ENCODE results near the gene CAMSAP1.

Gene CAMSAP1

DNA sequence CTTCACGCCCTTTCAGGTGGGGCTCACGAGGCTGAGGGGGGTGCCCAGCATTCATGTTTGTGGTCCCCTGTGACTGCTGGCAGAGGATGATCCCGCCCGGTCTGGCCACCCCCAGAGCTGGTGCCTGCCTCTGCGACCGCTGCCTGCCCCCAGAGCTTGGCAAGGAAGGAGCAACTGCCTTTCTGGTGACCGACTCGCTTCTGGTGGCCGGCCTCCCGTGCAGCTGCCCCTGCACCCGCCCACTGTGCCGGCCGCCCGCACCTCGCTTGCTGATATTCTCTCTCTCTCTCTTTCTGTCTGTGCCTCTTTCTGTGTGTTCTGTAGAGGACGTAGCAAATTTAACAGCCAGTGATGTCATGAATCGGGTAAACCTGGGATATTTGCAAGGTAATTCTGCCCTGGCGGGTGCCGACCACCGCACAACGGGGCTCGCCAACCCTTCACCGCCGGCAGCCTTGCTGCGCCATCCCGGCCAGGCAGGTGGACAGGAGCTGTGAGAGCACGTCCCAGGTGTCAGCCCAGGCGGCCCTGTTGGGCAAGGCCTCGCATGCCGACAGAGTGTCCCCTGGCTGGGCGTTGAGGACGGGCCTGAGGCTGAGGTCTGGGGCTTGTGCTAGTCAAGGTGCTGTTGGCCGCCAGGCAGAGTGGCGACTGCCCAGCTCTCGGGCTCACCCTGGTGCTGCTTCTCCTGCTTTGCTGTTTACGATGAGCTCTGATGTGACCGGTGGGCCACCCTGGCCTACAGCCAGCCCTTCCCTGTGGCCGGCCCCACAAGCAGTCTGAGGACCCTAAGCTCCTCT lies 119.4 kb downstream of the CAMSAP1 start:
- no peak for DNase-seq

DNA sequence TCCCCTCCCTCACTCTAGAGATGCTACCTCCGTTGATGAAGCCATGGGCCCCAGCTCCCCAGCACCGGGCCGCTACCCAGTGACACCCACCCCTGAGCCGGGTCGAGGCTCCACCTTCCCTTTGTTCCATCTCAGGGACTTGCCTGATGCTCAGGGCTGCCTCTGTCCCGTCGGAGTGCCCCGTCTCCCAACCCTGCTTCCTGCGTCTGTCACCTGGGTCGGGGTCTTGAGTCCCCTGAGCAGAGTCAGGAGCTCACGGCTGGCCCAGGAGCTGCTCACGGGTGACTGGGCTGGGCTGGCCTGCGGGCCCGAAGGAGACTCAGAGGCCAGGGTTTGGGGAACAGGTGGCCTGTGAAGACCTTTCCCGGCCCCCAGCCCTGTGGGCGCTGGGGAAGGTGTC lies 120.0 kb downstream of the CAMSAP1 start:
- DNase-seq, result no peak

DNA sequence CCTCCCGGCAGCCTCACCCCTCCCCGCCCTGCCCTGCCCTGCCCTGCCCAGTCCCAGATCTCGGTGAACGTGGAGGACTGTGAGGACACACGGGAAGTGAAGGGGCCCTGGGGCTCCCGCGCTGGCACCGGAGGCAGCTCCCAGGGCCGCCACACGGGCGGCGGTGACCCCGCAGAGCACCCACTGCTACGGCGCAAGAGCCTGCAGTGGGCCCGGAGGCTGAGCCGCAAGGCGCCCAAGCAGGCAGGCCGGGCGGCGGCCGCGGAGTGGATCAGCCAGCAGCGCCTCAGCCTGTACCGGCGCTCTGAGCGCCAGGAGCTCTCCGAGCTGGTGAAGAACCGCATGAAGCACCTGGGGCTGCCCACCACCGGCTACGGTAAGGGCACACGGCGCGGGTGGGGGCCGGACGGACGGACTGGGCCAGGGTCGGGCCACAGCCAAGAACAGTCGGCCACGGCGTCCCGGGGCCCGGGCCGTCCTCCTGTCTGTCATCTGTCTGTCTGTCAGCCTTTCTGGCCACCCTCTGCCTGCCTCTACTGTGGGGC lies 121.1 kb downstream of the CAMSAP1 start:
- DNase-seq, result no peak

DNA sequence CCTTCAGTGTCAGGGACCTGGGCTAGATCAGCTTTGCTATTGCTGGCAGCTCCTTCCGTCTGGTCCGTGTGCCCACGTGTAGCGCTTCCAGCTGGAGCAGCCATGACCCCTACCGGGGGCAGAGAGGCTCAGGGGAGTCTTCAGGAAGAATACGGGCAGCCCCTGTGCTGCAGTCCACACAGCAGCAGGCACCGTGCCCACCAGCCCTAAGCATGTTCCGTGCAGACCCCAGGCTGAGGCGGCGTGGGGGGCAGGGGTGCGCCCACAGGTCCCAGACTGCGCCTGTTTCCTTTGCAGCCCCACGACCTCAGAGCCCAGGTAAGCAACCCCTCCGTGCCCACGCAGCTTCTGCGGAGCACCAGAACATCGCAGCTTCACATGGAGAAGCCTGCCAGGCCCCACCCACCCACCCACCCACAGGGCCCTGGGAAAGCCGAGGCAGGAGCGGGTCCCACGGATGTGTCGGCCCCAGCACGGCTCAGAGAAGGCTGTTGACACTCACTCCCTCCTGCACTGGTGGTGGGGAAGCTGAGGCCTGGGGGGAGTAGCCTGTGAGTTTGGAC lies 122.3 kb downstream of the CAMSAP1 start:
- no peak for DNase-seq

DNA sequence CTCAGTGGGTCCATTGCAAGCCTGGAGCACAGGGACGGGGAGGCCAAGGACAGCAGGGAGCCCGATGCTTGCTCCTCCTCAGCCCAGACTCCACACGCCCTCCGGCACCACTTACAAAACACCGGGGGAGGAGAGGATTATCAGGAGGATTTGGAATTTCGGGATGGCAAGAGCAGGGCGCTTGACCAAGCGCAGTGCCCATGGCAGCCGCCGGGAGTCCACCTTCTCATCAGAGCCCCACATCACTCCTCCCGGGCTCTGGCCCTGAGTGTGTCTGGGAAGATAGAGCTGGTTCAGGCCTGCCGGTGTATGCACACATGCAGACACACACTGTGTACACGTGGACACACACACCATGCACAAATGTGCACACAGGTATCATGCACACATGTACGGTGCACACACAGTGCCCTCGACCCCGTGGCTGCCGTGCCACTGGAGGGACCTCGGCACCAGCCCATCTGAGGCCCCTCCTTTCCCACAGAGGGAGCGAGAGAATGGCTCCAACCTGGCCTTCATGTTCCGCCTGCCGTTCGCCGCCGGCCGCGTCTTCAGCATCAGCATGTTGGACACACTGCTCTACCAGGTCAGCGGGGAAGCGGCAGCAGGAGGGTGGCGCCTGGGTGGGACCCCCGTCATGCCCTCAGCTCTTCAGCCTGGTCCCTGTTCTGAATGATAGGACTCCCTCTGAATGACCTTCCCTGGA lies 123.7 kb downstream of the CAMSAP1 start:
- DNase-seq, result no peak

DNA sequence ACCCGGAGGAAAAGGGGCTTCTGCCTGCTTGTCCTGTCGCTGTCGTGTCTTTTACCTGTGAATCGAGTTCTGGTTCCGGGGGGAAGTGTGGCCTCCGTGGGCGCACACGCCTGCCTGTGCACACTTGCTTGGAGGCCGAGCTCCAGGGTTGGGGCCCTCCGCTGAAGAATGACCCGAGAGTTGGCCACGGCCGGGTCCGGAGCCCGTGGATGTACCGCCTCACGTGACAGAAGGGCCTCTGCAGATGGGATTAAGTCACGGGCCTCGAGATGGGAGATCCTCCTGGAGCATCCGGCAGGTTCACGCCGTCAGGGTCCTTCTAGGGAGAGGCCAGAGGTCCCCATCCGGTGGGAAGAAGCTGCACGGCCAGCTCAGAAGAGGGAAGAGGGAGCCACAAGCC lies 124.4 kb downstream of the CAMSAP1 start:
- no peak for DNase-seq

DNA sequence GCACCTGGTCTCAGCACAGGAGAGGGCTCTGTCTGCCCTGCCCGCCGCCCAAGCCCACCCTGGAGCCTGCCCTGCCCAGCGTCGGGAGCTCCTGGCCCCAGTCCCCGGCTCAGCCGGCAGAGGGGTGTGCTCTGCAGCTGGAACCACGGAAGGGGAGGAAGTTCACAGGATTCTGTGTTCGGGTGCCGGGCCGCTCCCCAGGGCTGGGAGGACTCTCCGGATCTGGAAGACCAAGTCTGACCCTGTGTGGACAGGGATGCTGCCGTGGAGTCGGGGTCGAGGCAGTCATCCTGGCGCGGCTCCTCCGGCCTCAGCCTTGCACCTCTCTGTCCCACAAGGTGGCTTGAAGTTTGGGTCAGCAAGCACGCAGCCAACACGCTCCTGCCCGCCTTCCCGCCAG lies 126.7 kb downstream of the CAMSAP1 start:
- no peak for DNase-seq

DNA sequence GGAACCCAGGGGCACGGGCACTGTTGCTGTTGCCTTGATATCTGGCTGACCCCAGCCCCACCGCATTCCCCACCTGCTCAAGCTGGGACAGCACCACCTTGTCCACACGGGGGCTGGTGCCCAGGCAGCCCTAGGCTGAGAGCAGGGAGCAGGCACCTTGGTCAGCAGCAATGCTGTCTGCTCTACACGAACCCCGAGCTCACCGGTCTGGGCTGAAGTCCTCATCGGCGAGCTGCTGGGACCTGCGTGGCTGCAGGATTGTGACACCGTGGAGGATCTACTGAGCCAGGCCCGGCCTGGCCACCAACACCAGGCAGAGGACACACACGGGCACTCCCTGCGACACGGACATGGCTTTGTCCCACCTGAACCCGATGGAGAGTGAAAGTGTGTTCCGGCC lies 127.3 kb downstream of the CAMSAP1 start:
- no peak for DNase-seq

DNA sequence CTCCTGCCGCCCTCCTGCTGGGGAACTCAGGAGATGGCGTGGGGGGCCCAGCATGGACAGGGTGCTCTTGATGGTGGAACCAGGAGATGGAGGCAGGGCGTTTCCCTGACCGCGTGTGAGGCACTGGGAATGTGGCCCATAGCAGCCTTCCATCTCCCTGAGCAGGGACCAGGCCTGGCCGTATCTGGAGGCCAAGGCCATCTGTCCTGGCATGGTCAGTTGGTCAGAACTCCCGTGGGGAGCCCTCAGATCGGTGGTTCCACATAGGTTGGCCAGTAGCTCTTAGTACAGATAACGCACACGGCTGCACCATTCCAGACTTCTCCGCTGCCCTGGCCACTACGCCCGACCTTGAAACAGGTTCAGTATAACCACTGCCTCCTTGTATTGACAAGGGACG lies 127.8 kb downstream of the CAMSAP1 start:
- DNase-seq, result no peak

DNA sequence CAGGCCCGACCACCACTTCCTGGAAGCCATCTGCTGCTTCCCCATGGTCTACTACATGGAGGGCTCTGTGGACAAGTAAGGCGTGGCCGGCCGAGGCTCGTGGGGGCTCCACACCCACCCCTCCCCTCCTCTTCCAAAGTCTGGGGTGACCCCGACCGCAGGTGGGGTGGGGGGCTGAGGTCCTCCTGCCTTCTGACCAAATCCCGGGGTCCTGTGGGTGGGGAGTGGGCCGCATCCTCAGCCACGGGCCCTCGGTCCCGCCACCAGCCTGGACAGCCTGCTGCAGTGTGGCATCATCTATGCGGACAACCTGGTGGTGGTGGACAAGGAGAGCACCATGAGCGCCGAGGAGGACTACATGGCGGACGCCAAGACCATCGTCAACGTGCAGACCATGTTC lies 128.9 kb downstream of the CAMSAP1 start:
- DNase-seq, result no peak

DNA sequence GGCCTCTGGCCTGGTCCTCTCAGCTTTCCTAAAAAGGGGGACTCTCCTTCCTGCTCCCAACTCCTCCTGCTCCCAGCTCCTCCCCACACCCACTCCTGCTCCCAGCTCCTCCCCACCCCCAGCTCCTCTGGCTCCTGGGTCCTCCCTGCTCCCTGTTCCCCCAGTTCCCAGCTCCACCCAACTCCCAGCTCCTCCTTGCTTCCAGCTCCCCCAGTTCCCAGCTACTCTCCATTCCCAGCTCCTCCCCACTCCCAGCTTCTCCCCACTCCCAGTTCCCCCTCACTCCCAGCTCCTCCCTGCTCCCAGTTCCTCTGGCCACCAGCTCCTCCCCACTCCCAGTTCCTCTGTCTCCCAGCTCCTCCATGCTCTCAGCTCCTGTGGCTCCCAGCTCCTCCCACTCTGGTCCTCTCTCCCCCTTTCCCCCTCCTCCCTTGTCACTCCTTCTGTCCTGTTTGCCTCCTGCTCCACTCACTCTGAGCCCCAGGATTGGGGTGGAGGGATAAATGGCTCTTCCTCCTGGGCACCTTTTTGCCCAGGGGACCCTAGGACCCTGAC lies 129.6 kb downstream of the CAMSAP1 start:
- DNase-seq, result no peak

DNA sequence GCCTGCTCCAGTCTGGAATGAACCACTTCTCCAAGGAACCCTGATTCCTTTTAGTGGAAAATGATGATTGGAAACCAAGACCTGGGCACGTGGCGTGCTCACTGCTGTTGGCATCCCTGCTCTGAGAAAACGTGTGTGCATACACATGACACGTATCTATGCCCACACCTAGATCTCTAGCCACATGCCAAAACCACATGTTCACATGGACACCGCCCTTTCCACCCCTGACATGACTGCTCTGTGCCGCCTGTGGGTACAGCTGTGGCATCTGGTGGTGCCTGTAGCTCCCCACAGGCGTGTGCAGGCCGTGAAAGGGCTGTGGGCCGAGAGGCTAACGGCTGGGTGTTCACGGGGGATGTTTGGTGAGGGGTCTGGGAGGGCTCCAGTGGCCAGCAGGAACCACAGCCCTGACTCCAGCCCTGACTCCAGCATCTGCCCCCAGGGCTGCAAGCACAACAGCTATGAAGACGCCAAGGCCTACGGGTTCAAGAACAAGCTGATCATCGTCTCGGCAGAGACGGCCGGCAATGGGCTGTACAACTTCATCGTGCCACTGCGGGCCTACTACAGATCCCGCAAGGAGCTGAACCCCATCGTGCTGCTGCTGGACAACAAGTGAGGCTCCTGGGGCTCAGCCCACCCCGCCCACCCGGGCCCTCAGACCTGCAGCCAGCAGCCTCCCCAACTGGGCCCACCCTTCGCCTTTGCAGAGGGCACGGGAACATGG lies 130.3 kb downstream of the CAMSAP1 start:
- DNase-seq, result no peak

DNA sequence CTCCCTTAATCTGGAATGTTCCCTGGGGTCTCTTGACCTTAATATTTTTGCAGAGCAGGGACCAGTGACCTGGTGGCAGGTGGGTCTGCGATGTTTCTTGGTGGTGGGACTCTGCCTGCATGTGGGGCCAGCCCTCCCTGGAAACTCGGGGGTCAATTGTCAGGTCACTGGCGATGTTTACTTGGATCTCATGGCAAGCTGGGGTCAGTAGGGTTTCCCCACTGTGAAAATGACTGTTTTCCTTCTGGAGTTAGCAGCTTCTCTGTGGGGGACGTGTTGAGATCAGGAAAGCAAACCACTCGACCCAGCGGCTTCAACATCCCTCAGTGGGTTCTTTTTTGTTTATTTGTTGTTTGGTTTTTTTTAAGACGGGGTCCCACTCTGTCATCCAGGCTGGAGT lies 131.4 kb downstream of the CAMSAP1 start:
- DNase-seq, result no peak

DNA sequence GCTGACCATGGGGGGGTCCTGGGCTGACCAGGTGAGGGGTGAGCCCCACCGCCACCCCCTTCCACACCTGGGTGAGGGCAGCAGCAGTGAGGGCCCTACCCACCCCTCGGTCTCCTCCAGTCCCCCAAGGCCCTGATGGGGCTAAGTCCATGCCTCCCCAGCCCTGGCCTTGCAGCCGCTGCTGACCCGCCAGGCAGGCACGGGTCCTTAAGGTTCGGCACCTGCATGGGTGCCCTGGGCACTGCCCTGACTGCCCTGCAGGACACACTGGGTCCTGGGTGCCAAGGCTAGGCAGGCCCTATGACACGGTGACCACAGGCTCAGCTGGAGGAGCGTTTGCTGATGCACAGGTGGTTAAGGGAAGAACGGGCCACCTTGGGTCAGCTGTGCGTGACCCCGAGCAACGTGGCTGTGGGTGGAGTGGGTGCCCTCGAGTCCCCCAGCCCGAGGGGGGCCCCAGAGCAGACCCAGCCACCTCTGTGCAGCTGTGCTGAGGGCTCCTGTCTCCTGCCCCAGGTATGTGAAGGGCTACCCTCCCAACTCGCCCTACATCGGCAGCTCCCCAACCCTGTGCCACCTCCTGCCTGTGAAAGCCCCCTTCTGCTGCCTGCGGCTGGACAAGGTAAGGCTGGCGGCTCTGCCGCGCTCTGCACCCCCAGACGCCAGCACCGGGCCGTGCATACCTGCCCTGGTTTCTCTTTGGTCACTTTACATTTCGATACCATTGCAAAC lies 132.4 kb downstream of the CAMSAP1 start:
- DNase-seq, result no peak

DNA sequence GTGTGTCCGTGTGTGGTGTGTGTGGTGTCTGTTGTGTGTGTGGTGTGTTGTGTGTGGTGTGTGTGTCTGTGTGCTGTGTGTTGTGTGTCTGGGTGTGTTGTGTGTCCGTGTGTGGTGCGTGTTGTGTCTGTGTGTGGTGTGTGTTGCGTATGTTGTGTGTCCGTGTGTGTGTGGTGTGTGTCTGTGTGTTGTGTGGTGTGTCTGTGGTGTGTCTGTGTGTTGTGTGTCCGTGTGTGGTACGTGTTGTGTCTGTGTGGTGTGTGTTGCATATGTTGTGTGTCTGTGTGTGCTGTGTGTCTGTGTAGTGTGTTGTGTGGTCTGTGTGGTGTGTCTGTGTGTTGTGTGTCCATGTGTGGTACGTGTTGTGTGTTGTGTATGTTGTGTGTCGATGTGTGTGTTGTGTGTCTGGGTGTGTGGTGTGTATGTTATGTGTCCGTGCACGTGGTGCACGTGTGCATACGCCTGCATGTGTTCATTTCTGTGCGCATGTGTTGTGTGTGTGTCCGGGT lies 133.1 kb downstream of the CAMSAP1 start:
- no peak for DNase-seq

DNA sequence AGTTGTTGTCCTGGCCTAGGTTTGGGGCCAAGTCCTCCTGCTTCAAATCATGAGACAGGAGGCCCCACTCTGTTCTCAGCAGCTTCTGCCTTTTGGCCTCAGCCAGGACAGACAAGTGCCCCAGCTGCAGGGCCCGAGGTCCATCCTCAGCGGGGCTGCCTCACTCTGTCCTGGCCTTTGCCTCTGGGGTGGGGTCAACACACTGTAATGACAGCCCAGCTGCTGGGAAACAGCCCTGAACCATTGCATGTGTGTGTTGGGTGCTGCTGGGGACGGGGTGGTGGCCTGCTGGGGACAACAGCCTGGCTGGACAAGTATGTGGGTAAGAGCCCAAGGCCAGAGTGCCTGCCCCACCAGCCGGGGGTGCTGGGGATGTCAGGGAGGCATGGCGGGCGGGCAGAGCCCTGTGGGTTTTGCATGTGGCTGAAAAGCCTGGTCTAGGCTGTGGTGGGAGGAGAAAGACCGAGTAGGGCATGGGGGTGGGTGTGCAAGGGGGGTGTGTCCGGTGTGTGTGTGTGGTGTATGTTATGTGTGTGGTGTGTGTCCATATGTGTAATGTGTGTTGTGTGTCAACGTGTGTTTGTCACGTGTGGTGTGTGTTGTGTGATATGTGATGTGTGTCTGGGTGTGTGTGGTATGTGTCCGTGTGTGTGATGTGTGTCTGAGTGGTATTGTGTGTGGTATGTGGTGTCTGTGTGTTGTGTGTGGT lies 133.7 kb downstream of the CAMSAP1 start:
- no peak for DNase-seq

DNA sequence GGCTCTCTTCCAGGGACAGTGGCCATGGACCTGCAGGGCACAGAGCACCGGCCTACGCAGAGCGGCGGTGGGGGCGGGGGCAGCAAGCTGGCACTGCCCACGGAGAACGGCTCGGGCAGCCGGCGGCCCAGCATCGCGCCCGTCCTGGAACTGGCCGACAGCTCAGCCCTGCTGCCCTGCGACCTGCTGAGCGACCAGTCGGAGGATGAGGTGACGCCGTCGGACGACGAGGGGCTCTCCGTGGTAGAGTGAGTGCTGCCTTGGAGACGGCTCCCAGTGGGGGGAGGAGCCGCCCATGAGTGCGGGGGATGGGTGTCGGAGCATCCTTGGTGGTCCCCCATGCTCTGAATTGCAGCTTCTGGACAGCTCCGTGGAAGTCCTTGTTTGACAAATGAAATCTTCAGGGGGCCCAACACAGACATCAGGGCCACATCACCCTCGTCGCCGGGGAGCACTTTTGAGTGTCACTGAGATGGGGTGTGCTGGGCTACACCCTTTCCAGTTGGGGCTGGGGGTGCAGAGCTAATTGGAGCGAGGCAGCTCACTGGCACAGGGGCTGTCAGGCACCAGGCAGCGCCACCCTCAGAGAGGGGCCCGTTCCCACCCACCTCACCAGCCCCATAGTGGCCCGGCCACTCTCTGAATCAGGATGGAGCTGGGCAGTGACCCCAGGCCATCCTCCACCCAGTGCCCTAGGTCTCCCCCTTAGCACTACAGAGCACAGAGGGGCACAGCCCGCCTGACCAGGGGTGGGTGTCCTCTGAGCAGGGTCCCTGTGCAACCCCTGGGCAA lies 134.4 kb downstream of the CAMSAP1 start:
- no peak for DNase-seq

DNA sequence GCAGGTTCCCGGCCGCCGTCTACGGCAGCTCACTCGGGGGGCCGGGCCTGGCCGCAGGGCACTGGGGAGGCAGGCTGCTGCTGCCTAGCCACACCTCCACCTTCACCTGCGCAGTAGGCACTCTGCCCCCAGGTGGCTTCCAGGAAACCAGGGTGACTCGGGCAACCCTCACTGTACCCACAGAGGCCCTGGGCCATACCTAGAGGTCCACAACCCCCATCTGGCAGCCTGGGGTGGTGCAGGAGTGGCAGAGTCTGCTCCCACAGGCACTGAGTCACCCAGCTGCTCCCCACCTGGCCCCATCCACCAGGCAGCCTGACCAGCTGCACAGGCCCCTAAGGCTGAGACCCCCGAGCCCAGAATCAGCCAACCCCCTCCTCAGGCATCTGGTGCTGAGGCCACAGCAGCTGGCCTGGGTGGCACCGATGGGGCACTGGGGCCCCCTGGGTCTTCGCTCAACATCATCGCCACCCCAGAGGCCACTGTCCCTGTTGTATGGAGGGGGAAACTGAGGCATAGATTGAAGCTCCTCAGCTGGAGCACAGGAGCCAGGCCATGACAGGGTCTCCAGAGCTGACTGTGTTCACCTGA lies 135.2 kb downstream of the CAMSAP1 start:
- no peak for DNase-seq

DNA sequence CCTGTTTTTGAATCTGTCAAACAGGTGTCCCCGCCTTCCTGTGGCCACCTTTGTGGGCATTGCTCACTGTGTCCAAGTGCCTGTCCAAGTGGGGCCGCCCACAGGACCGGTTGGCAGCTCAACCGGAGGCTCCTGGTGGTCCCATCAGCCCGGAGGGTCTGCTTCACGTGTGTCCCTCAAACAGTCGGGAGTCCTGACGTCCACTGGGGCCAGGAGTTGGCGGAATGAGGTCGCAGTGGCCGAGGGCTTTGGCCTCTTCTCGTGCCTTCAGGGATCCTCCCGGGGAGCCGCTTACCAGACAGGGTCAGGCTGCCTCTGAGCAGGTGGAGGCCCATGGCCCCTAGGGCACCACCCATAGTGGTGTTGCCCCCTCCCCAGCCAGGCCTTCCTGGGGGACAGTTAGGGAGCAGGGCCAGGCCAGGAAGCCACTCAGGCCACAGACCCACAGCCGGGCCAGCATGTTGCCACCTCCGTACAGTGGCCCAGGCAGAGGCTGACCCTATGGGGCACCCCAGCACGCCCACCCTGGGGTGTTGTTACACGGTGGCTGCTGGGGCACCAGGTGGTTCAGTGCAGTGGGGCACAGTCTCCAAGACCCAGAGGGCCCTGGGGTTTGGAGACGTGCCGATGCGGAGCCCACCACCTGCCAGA lies 135.8 kb downstream of the CAMSAP1 start:
- DNase-seq, result no peak

DNA sequence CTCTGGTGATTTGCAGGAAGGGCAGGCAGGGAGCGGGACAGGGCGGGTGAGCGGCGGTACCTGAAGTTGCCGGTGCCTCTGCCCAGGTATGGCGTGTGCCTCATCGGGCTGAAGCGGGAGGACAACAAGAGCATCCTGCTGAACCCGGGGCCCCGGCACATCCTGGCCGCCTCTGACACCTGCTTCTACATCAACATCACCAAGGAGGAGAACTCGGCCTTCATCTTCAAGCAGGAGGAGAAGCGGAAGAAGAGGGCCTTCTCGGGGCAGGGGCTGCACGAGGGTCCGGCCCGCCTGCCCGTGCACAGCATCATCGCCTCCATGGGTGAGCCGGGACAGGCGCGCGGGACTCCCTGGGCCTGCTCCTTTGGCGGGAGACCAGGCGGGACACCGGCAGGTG lies 136.6 kb downstream of the CAMSAP1 start:
- no peak for DNase-seq
